ENCODE data around the gene RANBP10.

- no peak for TF ChIP-seq CTCF (IDR thresholded peaks at IDR 0.05)
- no peak for TF ChIP-seq POLR2A (IDR thresholded peaks at IDR 0.05)
Observed at GRCh38 chr16:67801883-67802282, 4.5 kb downstream of the RANBP10 start.

Data from testis (tissue), 2 donors.